Neural progenitor cell (in vitro differentiated cells): Measurements from ENCODE around the gene FRY. TPM values are rescaled to one million over a fixed set of nuclear protein-coding genes. Genes with fewer than 3 reads are reported as not detected.
A peak's percentile ranks its signal among the peaks of the same experiment; 100 is the strongest.

Experiments
- DNase-seq: peaks from one replicate; pipeline ENCODE4 v3.0.0-alpha.2; 2016; ENCODE audit warnings: low spot score
- H2AFZ ChIP-seq: fragments of 200-600 bp; sonication (generic); replicated peaks from 2 replicates; pipeline ENCODE4 v1.6.1; 2016; ENCODE audit warnings: antibody characterized with exemption
- H3F3A ChIP-seq: fragments of 200-600 bp; sonication (generic); 2 replicates; pipeline ENCODE4 v1.6.1; 2016; ENCODE audit warnings: antibody characterized with exemption, low read depth
- H3K27ac ChIP-seq: fragments of 200-600 bp; sonication (generic); 2 replicates; pipeline ENCODE4 v1.5.1; 2016; ENCODE audit warnings: mild to moderate bottlenecking
- H3K27me3 ChIP-seq: fragments of 200-600 bp; sonication (generic); 2 replicates; pipeline ENCODE4 v1.6.1; 2016; ENCODE audit warnings: mild to moderate bottlenecking, moderate library complexity
- H3K36me3 ChIP-seq: fragments of 200-600 bp; sonication (generic); 2 replicates; pipeline ENCODE4 v1.5.1; 2016
- H3K4me1 ChIP-seq: fragments of 200-600 bp; sonication (generic); 2 replicates; pipeline ENCODE4 v1.6.1; 2016; ENCODE audit warnings: mixed run types
- H3K4me2 ChIP-seq: fragments of 200-600 bp; sonication (generic); 2 replicates; pipeline ENCODE4 v1.6.1; 2016
- H3K4me3 ChIP-seq: fragments of 200-600 bp; sonication (generic); 2 replicates; pipeline ENCODE4 v1.5.1; 2016
- H3K79me2 ChIP-seq: fragments of 200-600 bp; sonication (generic); 2 replicates; pipeline ENCODE4 v1.6.1; 2016; ENCODE audit warnings: low read depth
- H3K9ac ChIP-seq: fragments of 200-600 bp; sonication (generic); 2 replicates; pipeline ENCODE4 v1.6.1; 2016
- H3K9me3 ChIP-seq: fragments of 200-600 bp; sonication (generic); 2 replicates; pipeline ENCODE4 v1.5.1; 2016; ENCODE audit warnings: low read depth
- H4K20me1 ChIP-seq: fragments of 200-600 bp; sonication (generic); 2 replicates; pipeline ENCODE4 v1.6.1; 2016; ENCODE audit warnings: low read depth
- H3K27ac Mint-ChIP-seq: 3 replicates; pipeline ENCODE4 v1.8.0; 2021; ENCODE audit warnings: mixed read lengths
- H3K27me3 Mint-ChIP-seq: 2 replicates; pipeline ENCODE4 v1.8.0; 2022; ENCODE audit warnings: low read depth, mild to moderate bottlenecking, inconsistent platforms, moderate library complexity, mixed read lengths; ENCODE audit not compliant: insufficient read depth
- H3K36me3 Mint-ChIP-seq: 3 replicates; pipeline ENCODE4 v1.8.0; 2021; ENCODE audit warnings: mixed read lengths
- H3K4me1 Mint-ChIP-seq: 3 replicates; pipeline ENCODE4 v1.8.0; 2021; ENCODE audit warnings: mixed read lengths
- H3K4me3 Mint-ChIP-seq: 3 replicates; pipeline ENCODE4 v1.8.0; 2021; ENCODE audit warnings: mild to moderate bottlenecking, moderate library complexity, mixed read lengths
- H3K9me3 Mint-ChIP-seq: 3 replicates; pipeline ENCODE4 v1.8.0; 2020; ENCODE audit warnings: mixed read lengths
- EZH2 ChIP-seq: fragments of 200-600 bp; sonication (generic); IDR thresholded peaks from 2 replicates; pipeline ENCODE4 v1.6.1; 2017; ENCODE audit warnings: antibody characterized with exemption, mild to moderate bottlenecking, moderate library complexity
- EZH2phosphoT487 ChIP-seq: fragments of 200-600 bp; sonication (generic); IDR thresholded peaks from 2 replicates; pipeline ENCODE4 v1.6.1; 2017; ENCODE audit warnings: antibody characterized with exemption
- total RNA-seq: library from RNA; depleted of rRNA; stranded (reverse); fragments of >200 nt; gene quantifications from 2 replicates; pipeline ENCODE4 v1.2.3, GENCODE V29; 2015; ENCODE audit warnings: low replicate concordance
- TF ChIP-seq, protein P1 (sequence below): fragments of 200-600 bp; sonication (generic); IDR thresholded peaks from 2 replicates; pipeline ENCODE4 v1.5.1; 2017; ENCODE audit warnings: antibody characterized with exemption, mild to moderate bottlenecking

The FRY gene
- total RNA-seq, 1 donor from 2014 or later = 12.6 TPM

DNA sequence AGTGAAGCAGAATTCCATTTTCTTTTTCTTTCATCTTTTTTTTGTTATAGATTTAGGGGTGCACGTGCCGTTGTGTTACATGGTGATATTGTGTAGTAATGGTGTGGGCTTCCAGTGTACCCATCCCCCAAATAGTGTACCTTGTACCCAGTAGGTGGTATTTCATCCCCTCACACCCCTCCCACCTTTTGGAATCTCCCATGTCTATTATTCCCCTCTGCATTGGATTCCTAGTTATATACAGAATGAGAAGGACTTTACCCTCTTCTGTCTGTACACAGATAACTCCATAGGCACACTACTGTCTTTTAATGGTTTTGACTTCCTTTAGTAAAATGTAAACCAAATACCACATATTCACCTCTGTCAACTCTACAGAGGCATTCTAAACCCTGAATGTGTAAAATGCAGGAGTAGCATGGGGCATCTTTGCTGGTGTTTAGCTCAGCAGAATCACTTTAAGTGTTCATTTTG is 28.0 kb downstream of the FRY start:
- peaks cover 10% of the 10 kb centered on the region for H3K4me1 Mint-ChIP-seq
- H3K9me3 Mint-ChIP-seq = no peaks in the 10 kb centered on the region
- no peaks in the 10 kb centered on the region for H3K36me3 ChIP-seq
- H3K79me2 ChIP-seq = no peaks in the 10 kb centered on the region
- H3K27ac Mint-ChIP-seq = no peak overlapping the region
- H3K4me3 Mint-ChIP-seq = no peak overlapping the region
- no peaks in the 10 kb centered on the region for H3F3A ChIP-seq
- no peak overlapping the region for H3K4me2 ChIP-seq
- no peaks in the 10 kb centered on the region for H3K36me3 Mint-ChIP-seq
- no peak overlapping the region for H3K4me3 ChIP-seq
- DNase-seq = no peak
- H3K27me3 Mint-ChIP-seq = peaks cover under 1% of the 10 kb centered on the region
- no peak overlapping the region for H3K9ac ChIP-seq
- H3K4me1 ChIP-seq = peaks cover 22% of the 10 kb centered on the region
- no peak for TF ChIP-seq EZH2phosphoT487
- TF ChIP-seq, protein P1, sequence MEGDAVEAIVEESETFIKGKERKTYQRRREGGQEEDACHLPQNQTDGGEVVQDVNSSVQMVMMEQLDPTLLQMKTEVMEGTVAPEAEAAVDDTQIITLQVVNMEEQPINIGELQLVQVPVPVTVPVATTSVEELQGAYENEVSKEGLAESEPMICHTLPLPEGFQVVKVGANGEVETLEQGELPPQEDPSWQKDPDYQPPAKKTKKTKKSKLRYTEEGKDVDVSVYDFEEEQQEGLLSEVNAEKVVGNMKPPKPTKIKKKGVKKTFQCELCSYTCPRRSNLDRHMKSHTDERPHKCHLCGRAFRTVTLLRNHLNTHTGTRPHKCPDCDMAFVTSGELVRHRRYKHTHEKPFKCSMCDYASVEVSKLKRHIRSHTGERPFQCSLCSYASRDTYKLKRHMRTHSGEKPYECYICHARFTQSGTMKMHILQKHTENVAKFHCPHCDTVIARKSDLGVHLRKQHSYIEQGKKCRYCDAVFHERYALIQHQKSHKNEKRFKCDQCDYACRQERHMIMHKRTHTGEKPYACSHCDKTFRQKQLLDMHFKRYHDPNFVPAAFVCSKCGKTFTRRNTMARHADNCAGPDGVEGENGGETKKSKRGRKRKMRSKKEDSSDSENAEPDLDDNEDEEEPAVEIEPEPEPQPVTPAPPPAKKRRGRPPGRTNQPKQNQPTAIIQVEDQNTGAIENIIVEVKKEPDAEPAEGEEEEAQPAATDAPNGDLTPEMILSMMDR = no peak
- no peak for TF ChIP-seq EZH2
- H3K27ac ChIP-seq = no peak overlapping the region
- H4K20me1 ChIP-seq = no peaks in the 10 kb centered on the region
- H2AFZ ChIP-seq = no peak overlapping the region
- H3K9me3 ChIP-seq = no peaks in the 10 kb centered on the region
- no peaks in the 10 kb centered on the region for H3K27me3 ChIP-seq

DNA sequence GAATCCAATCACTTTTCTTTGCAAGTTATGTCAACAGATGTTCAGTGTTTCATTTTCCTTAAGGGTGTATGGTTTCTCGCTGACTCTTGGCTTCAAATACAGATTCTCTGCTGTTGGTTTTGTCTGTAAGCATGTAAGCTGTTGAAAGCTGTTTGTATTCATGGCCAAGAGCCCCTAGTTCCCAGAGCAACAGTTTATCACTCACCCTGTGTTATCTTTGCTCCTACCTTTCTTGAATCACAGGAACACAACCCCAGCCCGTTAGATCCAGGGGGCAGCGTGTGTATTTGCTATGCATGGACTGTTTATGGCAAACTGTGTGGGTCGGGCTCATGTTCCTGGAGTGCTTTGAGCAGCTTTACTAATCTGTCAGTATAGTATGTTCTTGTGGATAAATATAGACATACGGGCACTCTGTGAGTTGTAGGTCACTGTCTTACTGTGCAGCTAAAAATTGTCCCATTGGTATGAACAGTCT is 28.9 kb downstream of the FRY start:
- no peaks in the 10 kb centered on the region for H4K20me1 ChIP-seq
- H3K36me3 ChIP-seq = no peaks in the 10 kb centered on the region
- peak overlapping the region; percentile 7 for H2AFZ ChIP-seq
- no peak overlapping the region for H3K9ac ChIP-seq
- no peaks in the 10 kb centered on the region for H3K79me2 ChIP-seq
- H3K9me3 ChIP-seq = no peaks in the 10 kb centered on the region
- no peaks in the 10 kb centered on the region for H3F3A ChIP-seq
- Mint-ChIP-seq H3K27ac (no peak overlapping the region), H3K27me3 (no peaks in the 10 kb centered on the region), H3K9me3 (no peaks in the 10 kb centered on the region), H3K4me1 (peaks cover 10% of the 10 kb centered on the region), H3K36me3 (no peaks in the 10 kb centered on the region), H3K4me3 (no peak overlapping the region)
- H3K4me3 ChIP-seq = no peak overlapping the region
- no peak for TF ChIP-seq EZH2
- no peak for TF ChIP-seq EZH2phosphoT487
- TF ChIP-seq, protein P1 = no peak
- H3K27ac ChIP-seq = no peak overlapping the region
- H3K4me1 ChIP-seq = peaks cover 22% of the 10 kb centered on the region
- no peak for DNase-seq
- H3K27me3 ChIP-seq = no peaks in the 10 kb centered on the region
- no peak overlapping the region for H3K4me2 ChIP-seq

DNA sequence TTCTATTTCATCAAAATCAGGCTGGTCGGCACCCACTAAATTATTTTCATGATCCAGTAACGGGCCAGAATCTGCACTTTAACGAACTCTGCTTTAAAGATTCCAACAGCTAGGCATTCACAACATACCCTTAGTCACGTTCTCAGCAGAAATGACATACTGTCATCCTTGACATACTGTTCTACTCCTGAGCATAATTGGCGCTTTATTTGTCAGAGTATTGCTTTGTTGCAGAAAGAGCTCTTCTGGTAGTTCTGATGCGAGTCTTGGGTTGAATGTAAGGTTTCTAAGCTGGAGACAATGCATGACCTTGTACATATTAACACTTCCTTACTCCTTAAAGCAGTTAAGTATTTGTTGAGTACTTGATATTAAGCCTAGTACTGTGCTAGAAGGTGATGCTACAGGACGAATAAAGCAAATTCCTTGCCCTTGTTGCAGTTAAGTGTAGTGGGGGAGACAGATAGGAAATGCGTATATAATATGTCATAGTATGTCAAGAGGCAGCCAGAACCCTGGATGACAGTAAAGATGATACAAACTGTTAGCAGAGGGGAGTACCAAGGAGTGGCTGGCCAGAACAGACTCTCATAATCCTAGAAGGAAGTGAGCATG is 32.2 kb downstream of the FRY start:
- Histone ChIP-seq H3K4me3 (no peak overlapping the region), H3K9ac (no peak overlapping the region), H3K9me3 (no peaks in the 10 kb centered on the region), H4K20me1 (no peaks in the 10 kb centered on the region), H3K4me2 (no peak overlapping the region), H2AFZ (no peak overlapping the region), H3F3A (no peaks in the 10 kb centered on the region), H3K4me1 (peaks cover 22% of the 10 kb centered on the region), H3K36me3 (no peaks in the 10 kb centered on the region), H3K27ac (no peak overlapping the region), H3K27me3 (no peaks in the 10 kb centered on the region), H3K79me2 (no peaks in the 10 kb centered on the region)
- Mint-ChIP-seq H3K9me3 (no peaks in the 10 kb centered on the region), H3K27ac (no peak overlapping the region), H3K27me3 (no peaks in the 10 kb centered on the region), H3K36me3 (no peaks in the 10 kb centered on the region), H3K4me1 (peaks cover 10% of the 10 kb centered on the region), H3K4me3 (no peak overlapping the region)
- no peak for DNase-seq
- TF ChIP-seq, protein P1 = no peak
- TF ChIP-seq EZH2 = no peak
- TF ChIP-seq EZH2phosphoT487 = no peak
